K562 (cell line): Measurements from ENCODE around the gene ZNF385D. TPM values are rescaled to one million over a fixed set of nuclear protein-coding genes. Genes with fewer than 3 reads are reported as not detected.

Experiments used
- C11orf30 ChIP-seq: fragments of 450-650 bp; IDR thresholded peaks from 2 replicates; pipeline ENCODE4 v1.6.1; 2016; ENCODE audit warnings: low read depth, mild to moderate bottlenecking
- CHCHD3 ChIP-seq: fragments of 250-450 bp; sonication (Bioruptor Pico); IDR thresholded peaks from 2 replicates; pipeline ENCODE4 v2.1.2; 2022; ENCODE audit warnings: mild to moderate bottlenecking
- CXXC5 ChIP-seq: fragments of 250-450 bp; sonication (Bioruptor Pico); IDR thresholded peaks from 2 replicates; pipeline ENCODE4 v1.8.0; 2022; ENCODE audit warnings: inconsistent platforms, mild to moderate bottlenecking, moderate library complexity
- DLX4 ChIP-seq: fragments of 250-450 bp; sonication (Bioruptor Pico); IDR thresholded peaks from 2 replicates; pipeline ENCODE4 v1.6.1; 2021; ENCODE audit warnings: mild to moderate bottlenecking
- FOXJ2 ChIP-seq: fragments of 200-800 bp; sonication (Bioruptor generic); IDR thresholded peaks from 2 replicates; pipeline ENCODE4 v1.6.1; 2016; ENCODE audit warnings: missing genetic modification characterization, missing compliant biosample characterization
- HCFC1 ChIP-seq: IDR thresholded peaks from 2 replicates; pipeline ENCODE4 v1.6.1; 2012; ENCODE audit warnings: low read depth, low read length, improper control_type of control experiment
- MGA ChIP-seq: fragments of 450-650 bp; IDR thresholded peaks from 2 replicates; pipeline ENCODE4 v1.6.1; 2016; ENCODE audit warnings: mild to moderate bottlenecking, moderate library complexity
- NFIX ChIP-seq: fragments of 250-450 bp; sonication (Bioruptor Pico); IDR thresholded peaks from 2 replicates; pipeline ENCODE4 v1.4.0; 2020; ENCODE audit warnings: low read depth, mild to moderate bottlenecking, moderate library complexity
- RREB1 ChIP-seq: fragments of 250-450 bp; sonication (Bioruptor Pico); IDR thresholded peaks from 2 replicates; pipeline ENCODE4 v1.4.0; 2020
- TAF9B ChIP-seq: fragments of 450-650 bp; IDR thresholded peaks from 2 replicates; pipeline ENCODE4 v1.6.1; 2018; ENCODE audit warnings: mild to moderate bottlenecking; ENCODE audit not compliant: partially characterized antibody
- XRCC3 ChIP-seq: fragments of 450-650 bp; IDR thresholded peaks from 2 replicates; pipeline ENCODE4 v1.6.1; 2017; ENCODE audit warnings: mild to moderate bottlenecking, moderate library complexity
- polyA plus RNA-seq, 8 experiments: library from polyadenylated mRNA; depleted of rRNA in 4 of 8; stranded (reverse) in 5 of 8; unstranded in 3 of 8; fragments of >200 nt; fragmentation: Nextera tagmentation in 2 of 8; fragmentation: Illumina TruSeq in 1 of 8; extraction: Ambion mirVana in 2 of 8; extraction: Trizol in 1 of 8; gene quantifications; 2 replicates each; pipeline versions ENCODE4 v1.2.1 to v1.2.3, GENCODE V29; 2011 to 2014; ENCODE audit warnings: inconsistent platforms in 1 of 8, missing spikeins in 1 of 8
- total RNA-seq, 7 experiments: library from RNA; depleted of rRNA in 6 of 7; stranded (reverse); fragments of >200 nt in 6 of 7; fragmentation: Illumina TruSeq in 2 of 7; extraction: Trizol in 2 of 7; gene quantifications; 2 replicates each; pipeline versions ENCODE4 v1.2.1 to v1.2.3, GENCODE V29; 2011 to 2021; ENCODE audit warnings: low replicate concordance in 1 of 7

Gene ZNF385D
- total and polyA plus RNA-seq, 9 of the 15 experiments (the other 6 are each of a cell fraction or from before 2014, with no cell fraction given), result 0.14 to 1.7 (median 0.51) TPM

- TF ChIP-seq MGA, result no peak
- no peak for TF ChIP-seq XRCC3
- no peak for TF ChIP-seq DLX4
- no peak for TF ChIP-seq TAF9B
- TF ChIP-seq NFIX, result no peak
- TF ChIP-seq C11orf30, result no peak
- no peak for TF ChIP-seq CHCHD3
- no peak for TF ChIP-seq RREB1 (CRISPR knock-in tag)
- TF ChIP-seq CXXC5 (CRISPR knock-in tag), result no peak
- no peak for TF ChIP-seq FOXJ2 (tag)
- no peak for TF ChIP-seq HCFC1
These were observed 77.6 kb downstream of the ZNF385D start (continued) for GRCh38 chr3:21673393-21673792.
